GM06990 (cell line): Measurements from ENCODE around the gene PPP1R1C.

Source experiments
- DNase-seq: peaks from one replicate; pipeline ENCODE4 v3.0.0-alpha.2; 2011; ENCODE audit not compliant: insufficient read length; ENCODE audit errors: extremely low read depth
- H3K27me3 ChIP-seq: replicated peaks from 2 replicates; pipeline ENCODE4 v1.6.0; 2011; ENCODE audit warnings: low read length; ENCODE audit not compliant: control insufficient read depth, insufficient read depth
- H3K36me3 ChIP-seq: 2 replicates; pipeline ENCODE4 v1.5.1; 2011; ENCODE audit warnings: low read length; ENCODE audit not compliant: control insufficient read depth, insufficient read depth
- H3K4me3 ChIP-seq: replicated peaks from 2 replicates; pipeline ENCODE4 v1.5.1; 2011; ENCODE audit warnings: low read depth, mild to moderate bottlenecking, control low read depth, low read length
- CTCF ChIP-seq: IDR thresholded peaks from 2 replicates; pipeline ENCODE4 v1.5.1; 2011; ENCODE audit warnings: low read length, control low read depth, mild to moderate bottlenecking, inconsistent platforms; ENCODE audit not compliant: insufficient read depth, poor library complexity, severe bottlenecking

Gene PPP1R1C

GRCh38 chr2:182061739-182062138 lies 76.1 kb downstream of the PPP1R1C start:
- no peak for DNase-seq
- no peaks in the 10 kb centered on the region for H3K27me3 ChIP-seq
- no peak for TF ChIP-seq CTCF
- no peak overlapping the region for H3K4me3 ChIP-seq
- no peaks in the 10 kb centered on the region for H3K36me3 ChIP-seq

GRCh38 chr2:182062329-182062972 lies 76.8 kb downstream of the PPP1R1C start:
- no peak for TF ChIP-seq CTCF
- H3K27me3 ChIP-seq: no peaks in the 10 kb centered on the region
- DNase-seq: no peak
- H3K36me3 ChIP-seq: no peaks in the 10 kb centered on the region
- H3K4me3 ChIP-seq: no peak overlapping the region

- Histone ChIP-seq H3K36me3 (no peaks in the 10 kb centered on the region), H3K27me3 (no peaks in the 10 kb centered on the region), H3K4me3 (no peak overlapping the region)
- DNase-seq: no peak
- no peak for TF ChIP-seq CTCF
Observed at GRCh38 chr2:182064019-182064778, 78.5 kb downstream of the PPP1R1C start.

GRCh38 chr2:182066400-182067087 lies 80.9 kb downstream of the PPP1R1C start:
- TF ChIP-seq CTCF: no peak
- DNase-seq: no peak
- H3K27me3 ChIP-seq: no peaks in the 10 kb centered on the region

GRCh38 chr2:182067393-182067792 lies 81.7 kb downstream of the PPP1R1C start:
- no peak for TF ChIP-seq CTCF
- Histone ChIP-seq H3K36me3 (no peaks in the 10 kb centered on the region), H3K27me3 (no peaks in the 10 kb centered on the region), H3K4me3 (no peak overlapping the region)
- DNase-seq: no peak

More at GRCh38 chr2:182066400-182067087, 80.9 kb downstream of the PPP1R1C start:
- Histone ChIP-seq H3K4me3 (no peak overlapping the region), H3K36me3 (no peaks in the 10 kb centered on the region)
